Right lung (tissue), 5 donors: ENCODE results near the gene CHMP4B. TPM values are rescaled to one million over a fixed set of nuclear protein-coding genes. Genes with fewer than 3 reads are reported as not detected.

ENCODE experiments used
- DNase-seq, 2 donors: peaks; one replicate each; pipeline ENCODE4 v3.0.0-alpha.2; 2013
- polyA plus RNA-seq, 5 donors: library from polyadenylated mRNA; unstranded; fragments of 120-200 nt; gene quantifications; one replicate each; pipeline versions ENCODE4 v1.2.1 to v1.2.3, GENCODE V29; 2013; ENCODE audit warnings: inconsistent platforms in 1 of 5, low replicate concordance in 1 of 5; ENCODE audit not compliant: insufficient read length in 5 of 5, insufficient read depth in 1 of 5

The CHMP4B gene
- polyA plus RNA-seq, 5 donors: 103 to 124 (median 117) TPM

- DNase-seq: no peak
Observed at GRCh38 chr20:33837096-33837830, 26.1 kb downstream of the CHMP4B start.

- no peak for DNase-seq
Observed at GRCh38 chr20:33838035-33838864, 27.1 kb downstream of the CHMP4B start.

- no peak for DNase-seq
Observed at GRCh38 chr20:33839591-33839990, 28.4 kb downstream of the CHMP4B start.

GRCh38 chr20:33840160-33840559 lies 29.0 kb downstream of the CHMP4B start:
- no peak for DNase-seq

- no peak for DNase-seq
Observed at GRCh38 chr20:33840759-33841435, 29.7 kb downstream of the CHMP4B start.

- DNase-seq: no peak
Observed at GRCh38 chr20:33841436-33841799, 30.3 kb downstream of the CHMP4B start.

GRCh38 chr20:33842346-33842745 lies 31.2 kb downstream of the CHMP4B start:
- no peak for DNase-seq

GRCh38 chr20:33843050-33843449 lies 31.9 kb downstream of the CHMP4B start:
- no peak for DNase-seq

GRCh38 chr20:33843854-33844253 lies 32.7 kb downstream of the CHMP4B start:
- DNase-seq: no peak

GRCh38 chr20:33846291-33846935 lies 35.3 kb downstream of the CHMP4B start:
- peak; percentile 48 to 56 for DNase-seq

- DNase-seq: no peak
Observed at GRCh38 chr20:33847006-33847405, 35.9 kb downstream of the CHMP4B start.

GRCh38 chr20:33848391-33848790 lies 37.2 kb downstream of the CHMP4B start:
- no peak for DNase-seq

GRCh38 chr20:33850159-33850558 lies 39.0 kb downstream of the CHMP4B start:
- DNase-seq: no peak

GRCh38 chr20:33851842-33852466 lies 40.8 kb downstream of the CHMP4B start:
- no peak for DNase-seq

- DNase-seq: no peak
Observed at GRCh38 chr20:33852626-33853506, 41.7 kb downstream of the CHMP4B start.

GRCh38 chr20:33853507-33853813 lies 42.3 kb downstream of the CHMP4B start:
- DNase-seq: no peak

GRCh38 chr20:33857722-33858563 lies 46.8 kb downstream of the CHMP4B start:
- DNase-seq: no peak

GRCh38 chr20:33858666-33859065 lies 47.5 kb downstream of the CHMP4B start:
- DNase-seq: no peak

GRCh38 chr20:33859157-33859695 lies 48.1 kb downstream of the CHMP4B start:
- no peak for DNase-seq

GRCh38 chr20:33859751-33860150 lies 48.6 kb downstream of the CHMP4B start:
- DNase-seq: no peak
